A673 (cell line): ENCODE measurements around the gene TP53I3. TPM values are rescaled to one million over a fixed set of nuclear protein-coding genes. Genes with fewer than 3 reads are reported as not detected.

Source experiments
- BruUV-seq: library from RNA; stranded (reverse); fragments of 400-500 nt; replicated peaks from 2 replicates; lab custom pipeline; 2021; lab: Mats Ljungman, UMichigan
- CTCF ChIA-PET: fragments of 300-600 bp; sonication (Branson Sonifier 250); formaldehyde crosslinking; loops from one replicate; lab custom pipeline; 2022; ENCODE audit warnings: antibody characterized with exemption; lab: Charles Lee
- POLR2A ChIA-PET: fragments of 300-600 bp; sonication (Branson Sonifier 250); formaldehyde crosslinking; loops from one replicate; lab custom pipeline; 2022; ENCODE audit warnings: antibody characterized with exemption; ENCODE audit not compliant: low non-redundant PET; lab: Charles Lee
- DNase-seq: peaks from one replicate; pipeline ENCODE4 v3.0.0-alpha.2; 2015; ENCODE audit warnings: low spot score
- H3K27ac ChIP-seq: fragments of 200-600 bp; sonication (generic); 2 replicates; pipeline ENCODE4 v1.5.1; 2016; ENCODE audit warnings: mixed run types, low read depth, mild to moderate bottlenecking, mixed read lengths, antibody characterized with exemption, low read length; ENCODE audit not compliant: poor library complexity, severe bottlenecking
- H3K27me3 ChIP-seq: fragments of 200-600 bp; sonication (generic); replicated peaks from 2 replicates; pipeline ENCODE4 v1.6.1; 2017; ENCODE audit warnings: mixed run types, low read depth, mild to moderate bottlenecking, mixed read lengths, antibody characterized with exemption, low read length; ENCODE audit not compliant: insufficient read depth, poor library complexity
- H3K36me3 ChIP-seq: fragments of 200-600 bp; sonication (generic); 2 replicates; pipeline ENCODE4 v1.6.1; 2016; ENCODE audit warnings: mixed run types, mild to moderate bottlenecking, mixed read lengths, antibody characterized with exemption, low read length; ENCODE audit not compliant: insufficient read depth, poor library complexity, severe bottlenecking
- H3K4me1 ChIP-seq: fragments of 200-600 bp; sonication (generic); 2 replicates; pipeline ENCODE4 v1.6.1; 2017; ENCODE audit warnings: mixed run types, mild to moderate bottlenecking, mixed read lengths, antibody characterized with exemption, low read length; ENCODE audit not compliant: insufficient read depth, poor library complexity, severe bottlenecking
- H3K4me3 ChIP-seq: fragments of 200-600 bp; sonication (generic); 2 replicates; pipeline ENCODE4 v1.5.1; 2016; ENCODE audit warnings: low read depth, mixed run types, mild to moderate bottlenecking, mixed read lengths, low read length; ENCODE audit not compliant: poor library complexity, severe bottlenecking
- H3K9me3 ChIP-seq: fragments of 200-600 bp; sonication (generic); 2 replicates; pipeline ENCODE4 v1.6.1; 2016; ENCODE audit warnings: mixed run types, low read depth, mild to moderate bottlenecking, mixed read lengths, antibody characterized with exemption, low read length; ENCODE audit not compliant: poor library complexity, severe bottlenecking
- CTCF ChIP-seq: fragments of 300-800, 200-600 bp; sonication (generic); conservative IDR thresholded peaks from 2 replicates; pipeline ENCODE4 v1.5.1; 2017; ENCODE audit warnings: low read depth, mild to moderate bottlenecking, antibody characterized with exemption, low read length, moderate library complexity, mixed read lengths
- EZH2 ChIP-seq: fragments of 200-600 bp; sonication (generic); IDR thresholded peaks from 2 replicates; pipeline ENCODE4 v1.6.1; 2017; ENCODE audit warnings: borderline replicate concordance, low read depth, mild to moderate bottlenecking, mixed read lengths, antibody characterized with exemption, low read length; ENCODE audit not compliant: poor library complexity, severe bottlenecking
- intact Hi-C: fragments of 100-400 bp; cut with micrococcal nuclease; formaldehyde crosslinking; loops from one replicate; pipeline ENCODE4 v1.10.0; 2022; ENCODE audit not compliant: unreplicated experiment
- total RNA-seq: library from RNA; stranded (reverse); gene quantifications from 2 replicates; pipeline ENCODE4 v1.2.3, GENCODE V29; 2021

The TP53I3 gene
- total RNA-seq, 1 experiment from 2014 or later = 2.8 TPM

- POLR2A ChIA-PET = no interaction called here
- no peaks in the 10 kb centered on the region for H3K36me3 ChIP-seq
- H3K4me1 ChIP-seq = no peaks in the 10 kb centered on the region
- H3K27ac ChIP-seq = no peak overlapping the region
- no peak for TF ChIP-seq EZH2
- no peak for TF ChIP-seq CTCF
- no peak overlapping the region for H3K4me3 ChIP-seq
- intact Hi-C loops = no loop called here
- BruUV-seq = no TSS peak
- no peak for DNase-seq
- H3K27me3 ChIP-seq = no peaks in the 10 kb centered on the region
- H3K9me3 ChIP-seq = no peaks in the 10 kb centered on the region
- CTCF ChIA-PET = no interaction called here
Observed at GRCh38 chr2:24107336-24107735, 22.7 kb upstream of the TP53I3 start.

- no peaks in the 10 kb centered on the region for H3K27me3 ChIP-seq
- intact Hi-C loops = no loop called here
- no peaks in the 10 kb centered on the region for H3K9me3 ChIP-seq
- POLR2A ChIA-PET = no interaction called here
- no peak overlapping the region for H3K27ac ChIP-seq
- no TSS peak for BruUV-seq
- no peak for DNase-seq
- TF ChIP-seq EZH2 (no peak), CTCF (no peak)
- no peaks in the 10 kb centered on the region for H3K36me3 ChIP-seq
- H3K4me3 ChIP-seq = no peak overlapping the region
- H3K4me1 ChIP-seq = no peaks in the 10 kb centered on the region
- CTCF ChIA-PET = no interaction called here
Observed at GRCh38 chr2:24106786-24107185, 22.2 kb upstream of the TP53I3 start.

GRCh38 chr2:24105816-24106215, 21.2 kb upstream of the TP53I3 start:
- H3K9me3 ChIP-seq = no peaks in the 10 kb centered on the region
- H3K27me3 ChIP-seq = no peaks in the 10 kb centered on the region
- TF ChIP-seq EZH2 = no peak
- no peak for TF ChIP-seq CTCF
- BruUV-seq = no TSS peak
- ChIA-PET POLR2A (interaction anchor here (0.6 kb wide), 1 partner anchor 99 kb away, joined by 4 read pairs; no protein-coding TSS in a partner anchor), CTCF (no interaction called here)
- no peak overlapping the region for H3K4me3 ChIP-seq
- no peaks in the 10 kb centered on the region for H3K36me3 ChIP-seq
- no peak for DNase-seq
- no peaks in the 10 kb centered on the region for H3K4me1 ChIP-seq
- intact Hi-C loops = no loop called here
- no peak overlapping the region for H3K27ac ChIP-seq
